ENCODE data around the gene PHLDA3. TPM values are rescaled to one million over a fixed set of nuclear protein-coding genes. Genes with fewer than 3 reads are reported as not detected.

PHLDA3 gene
- total RNA-seq, 4 donors from 2014 or later, result 95.4 to 350 (median 150) TPM

DNA sequence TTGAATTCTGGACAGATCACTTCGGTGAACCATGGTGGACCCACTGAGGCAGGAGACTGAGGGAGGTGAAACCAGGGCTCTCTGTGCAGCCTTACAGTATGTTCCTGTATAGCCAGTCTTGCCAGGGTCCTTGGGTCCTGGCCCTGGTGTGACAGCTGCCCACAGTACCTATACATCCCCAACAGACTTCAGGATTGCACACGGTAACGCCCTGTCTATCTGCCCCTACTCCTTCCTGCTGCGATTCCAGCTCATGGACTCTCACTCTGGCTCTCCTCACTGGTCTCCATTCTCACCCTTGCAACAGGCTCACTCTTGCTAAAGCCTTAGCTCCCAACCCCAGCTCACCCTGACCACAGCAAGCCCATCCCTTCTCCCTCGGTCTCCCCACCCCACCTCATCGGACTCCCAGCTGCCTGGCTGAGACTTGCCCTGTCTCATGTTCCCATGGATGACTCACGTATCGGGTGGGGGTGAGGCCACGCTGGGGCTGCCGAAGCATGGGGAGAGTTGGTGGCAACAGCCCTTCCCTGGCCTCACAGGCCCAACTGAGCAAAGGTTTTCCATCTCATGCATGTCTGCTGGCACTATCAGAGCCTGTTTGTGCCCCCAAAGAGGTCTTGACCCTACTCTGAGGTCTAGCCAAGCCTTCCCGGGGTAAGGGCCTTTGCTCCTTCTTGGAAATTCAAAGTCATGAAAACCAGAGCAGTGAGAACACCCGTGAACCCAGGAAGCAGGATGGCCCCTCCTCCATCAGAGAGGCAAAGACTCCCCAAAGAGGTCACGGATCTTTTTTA is 7.1 kb downstream of the PHLDA3 start:
- TF ChIP-seq CTCF (IDR thresholded peaks at IDR 0.05; ENCODE audit: low read depth), result no peak

- TF ChIP-seq CTCF (IDR thresholded peaks at IDR 0.05; ENCODE audit: low read depth), result no peak
Observed at GRCh38 chr1:201460814-201461644, 8.0 kb downstream of the PHLDA3 start.

- no peak for TF ChIP-seq CTCF (IDR thresholded peaks at IDR 0.05; ENCODE audit: low read depth)
Observed at GRCh38 chr1:201459775-201460174, 9.2 kb downstream of the PHLDA3 start.

GRCh38 chr1:201459052-201459451 is 9.9 kb downstream of the PHLDA3 start:
- no peak for TF ChIP-seq CTCF (IDR thresholded peaks at IDR 0.05; ENCODE audit: low read depth)

DNA sequence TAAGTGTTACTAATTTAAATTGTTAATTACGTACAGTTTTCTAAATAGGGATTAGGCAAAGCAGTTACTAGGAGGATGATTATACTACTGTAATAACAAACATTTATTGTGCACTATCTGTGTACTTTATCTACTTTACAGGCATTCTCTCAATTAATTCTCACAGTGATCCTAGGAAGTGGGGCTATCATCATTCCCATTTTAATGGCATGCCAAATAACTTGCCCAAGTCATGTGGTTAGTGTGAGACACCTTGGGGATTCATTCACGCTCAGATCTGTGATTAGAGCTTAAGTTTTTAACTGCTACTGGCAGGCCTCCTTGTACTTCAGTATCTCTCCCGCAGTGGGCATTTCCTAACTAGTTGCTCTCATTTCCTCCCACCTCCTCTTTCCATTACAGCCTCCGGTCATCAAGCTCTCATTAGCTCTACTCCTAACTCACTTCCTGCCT is 11.5 kb downstream of the PHLDA3 start:
- TF ChIP-seq CTCF (IDR thresholded peaks at IDR 0.05; ENCODE audit: low read depth), result no peak

DNA sequence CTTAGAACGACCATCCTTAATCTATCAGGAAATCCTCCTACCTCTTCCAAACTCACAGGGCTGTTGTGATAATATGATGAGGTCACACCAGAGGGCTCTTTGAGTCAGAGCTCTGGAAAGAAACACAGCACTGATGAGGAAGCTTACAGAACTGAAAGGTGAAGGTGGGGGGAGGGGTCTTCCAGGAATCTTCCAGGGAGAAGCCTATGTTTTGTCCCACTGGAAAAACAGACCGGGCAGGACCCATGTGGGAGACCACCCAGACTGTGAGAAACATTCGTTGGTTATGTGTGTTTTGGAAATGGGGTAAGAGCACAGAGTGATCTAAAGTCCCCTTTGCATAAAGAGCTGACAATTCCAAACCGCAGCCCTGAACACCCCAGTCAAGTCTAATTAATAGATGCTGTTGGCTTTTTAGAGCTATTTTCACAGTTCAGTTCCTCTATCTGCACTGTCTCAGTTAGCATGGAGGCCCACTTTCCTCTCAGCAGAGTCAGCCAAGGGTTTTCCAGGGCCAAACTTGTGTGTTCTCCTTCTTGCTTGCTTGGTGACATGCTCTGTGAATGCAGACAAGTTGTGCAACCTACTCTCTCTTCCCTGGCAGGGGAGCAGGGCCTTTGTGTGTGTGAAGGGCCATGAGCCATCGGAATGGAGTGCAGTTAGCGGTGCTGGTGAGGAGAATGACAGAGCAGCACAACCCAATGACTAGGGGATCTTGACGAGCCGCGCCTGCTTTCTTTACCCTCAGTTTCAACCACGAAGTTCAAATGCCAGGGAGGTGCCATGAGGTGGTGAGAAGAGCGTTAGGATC is 12.3 kb downstream of the PHLDA3 start:
- no peak for TF ChIP-seq CTCF (IDR thresholded peaks at IDR 0.05; ENCODE audit: low read depth)

Data from subcutaneous adipose tissue (tissue), 4 donors.